CD14-positive monocyte (primary cell): ENCODE results near the gene GRIN2C. TPM values are rescaled to one million over a fixed set of nuclear protein-coding genes. Genes with fewer than 3 reads are reported as not detected.
A peak's percentile ranks its signal among the peaks of the same experiment; 100 is the strongest.

Source experiments
- DNase-seq, 3 donors: peaks; one replicate each; pipeline ENCODE4 v3.0.0-alpha.2; 2011 to 2022
- H2AFZ ChIP-seq: 2 replicates; pipeline ENCODE4 v1.6.0; 2012; ENCODE audit warnings: mild to moderate bottlenecking, low read depth, low read length, inconsistent platforms; ENCODE audit not compliant: insufficient read depth, poor library complexity, severe bottlenecking
- H3K27ac ChIP-seq, 2 donors: 1 replicate in 1 of 2; 2 replicates in 1 of 2; pipeline ENCODE4 v1.5.1; 2012 to 2013; ENCODE audit warnings: low read length in 2 of 2, control low read depth in 1 of 2, inconsistent platforms in 1 of 2, low read depth in 1 of 2, mild to moderate bottlenecking in 1 of 2
- H3K27me3 ChIP-seq, 2 donors: one replicate each; pipeline versions ENCODE4 v1.6.0 to v1.6.1; 2011 to 2013; ENCODE audit warnings: low read length in 2 of 2; ENCODE audit not compliant: control insufficient read depth in 2 of 2, insufficient read depth in 2 of 2
- H3K36me3 ChIP-seq, 2 donors: replicated peaks in 1 of 2; 1 replicate in 1 of 2; 2 replicates in 1 of 2; pipeline versions ENCODE4 v1.5.1 to v1.6.1; 2012 to 2013; ENCODE audit warnings: low read length in 2 of 2, control low read depth in 1 of 2, inconsistent platforms in 1 of 2, mild to moderate bottlenecking in 1 of 2; ENCODE audit not compliant: insufficient read depth in 2 of 2, control insufficient read depth in 1 of 2
- H3K4me1 ChIP-seq, 2 donors: 1 replicate in 1 of 2; 2 replicates in 1 of 2; pipeline versions ENCODE4 v1.5.1 to v1.6.1; 2012 to 2013; ENCODE audit warnings: low read length in 2 of 2, control low read depth in 1 of 2, inconsistent platforms in 1 of 2, mild to moderate bottlenecking in 1 of 2, moderate library complexity in 1 of 2; ENCODE audit not compliant: insufficient read depth in 2 of 2, control insufficient read depth in 1 of 2
- H3K4me2 ChIP-seq: replicated peaks from 2 replicates; pipeline ENCODE3; 2012; ENCODE audit warnings: low read length, moderate library complexity, mild to moderate bottlenecking; ENCODE audit not compliant: poor library complexity, severe bottlenecking; ENCODE audit errors: extremely low read depth
- H3K4me3 ChIP-seq, 3 experiments: fragments of 200-600 bp in 1 of 3; sonication (generic) in 1 of 3; replicated peaks in 1 of 3; 1 replicate in 2 of 3; 2 replicates in 1 of 3; pipeline ENCODE4 v1.5.1; 2011 to 2013; ENCODE audit warnings: low read length in 3 of 3, mild to moderate bottlenecking in 3 of 3, control low read depth in 2 of 3, low read depth in 2 of 3, inconsistent platforms in 1 of 3, moderate library complexity in 1 of 3
- H3K79me2 ChIP-seq: 2 replicates; pipeline ENCODE4 v1.6.0; 2012; ENCODE audit warnings: mild to moderate bottlenecking, control low read depth, inconsistent platforms, low read length, moderate library complexity; ENCODE audit not compliant: insufficient read depth
- H3K9ac ChIP-seq: 2 replicates; pipeline ENCODE4 v1.6.0; 2017; ENCODE audit warnings: low read length, mild to moderate bottlenecking; ENCODE audit not compliant: insufficient read depth, poor library complexity, severe bottlenecking
- H3K9me3 ChIP-seq, 2 donors: replicated peaks in 1 of 2; 1 replicate in 1 of 2; 2 replicates in 1 of 2; pipeline versions ENCODE4 v1.5.1 to v1.6.1; 2012 to 2013; ENCODE audit warnings: low read length in 2 of 2, control low read depth in 1 of 2; ENCODE audit not compliant: control insufficient read depth in 1 of 2, insufficient read depth in 1 of 2
- H4K20me1 ChIP-seq: 2 replicates; pipeline ENCODE4 v1.6.0; 2012; ENCODE audit warnings: mild to moderate bottlenecking, low read length, control low read depth, moderate library complexity; ENCODE audit not compliant: insufficient read depth
- H3K27ac Mint-ChIP-seq, 7 donors: one replicate each; pipeline ENCODE4 v1.8.0; 2020; ENCODE audit warnings: mild to moderate bottlenecking in 7 of 7, mixed read lengths in 7 of 7, moderate library complexity in 6 of 7, inconsistent platforms in 2 of 7
- H3K27me3 Mint-ChIP-seq, 3 donors: one replicate each; pipeline ENCODE4 v1.8.0; 2021 to 2022; ENCODE audit warnings: low read depth in 3 of 3, mild to moderate bottlenecking in 3 of 3, mixed read lengths in 3 of 3, moderate library complexity in 3 of 3, inconsistent platforms in 1 of 3
- H3K36me3 Mint-ChIP-seq, 2 donors: one replicate each; pipeline ENCODE4 v1.8.0; 2020; ENCODE audit warnings: mixed read lengths in 2 of 2, inconsistent platforms in 1 of 2, mild to moderate bottlenecking in 1 of 2
- H3K4me1 Mint-ChIP-seq: one replicate; pipeline ENCODE4 v1.8.0; 2020; ENCODE audit warnings: mild to moderate bottlenecking, mixed read lengths
- H3K4me3 Mint-ChIP-seq, 2 donors: one replicate each; pipeline ENCODE4 v1.8.0; 2020; ENCODE audit warnings: mild to moderate bottlenecking in 2 of 2, mixed read lengths in 2 of 2, moderate library complexity in 1 of 2
- H3K9me3 Mint-ChIP-seq, 7 donors: one replicate each; pipeline ENCODE4 v1.8.0; 2020 to 2022; ENCODE audit warnings: mixed read lengths in 7 of 7, mild to moderate bottlenecking in 6 of 7, moderate library complexity in 6 of 7, inconsistent platforms in 2 of 7
- WGBS: methylation state at CpG from one replicate; pipeline ENCODE4 v1.1.5; 2013; ENCODE audit warnings: missing lambda C conversion rate; ENCODE audit not compliant: insufficient coverage; 5-methylcytosine and 5-hydroxymethylcytosine counted together
- intact Hi-C, 2 donors: fragments of 100-400 bp; cut with micrococcal nuclease; formaldehyde crosslinking; loops; one replicate each; pipeline versions ENCODE4 v1.15.0 to v1.15.1; 2023
- polyA plus RNA-seq, 3 donors: library from polyadenylated mRNA; depleted of rRNA in 1 of 3; unstranded in 2 of 3; stranded (reverse) in 1 of 3; fragments of 300-500 nt in 2 of 3; fragments of >200 nt in 1 of 3; fragmentation: Illumina TruSeq in 2 of 3; gene quantifications; 1 replicate in 2 of 3; 2 replicates in 1 of 3; pipeline ENCODE4 v1.2.3, GENCODE V29; 2012 to 2021
- TF ChIP-seq, protein P1 (sequence below): fragments of 200-600 bp; IDR thresholded peaks from one replicate; pipeline ENCODE4 v1.8.0; 2022; ENCODE audit warnings: antibody characterized with exemption, mild to moderate bottlenecking

GRIN2C gene
- polyA plus RNA-seq, 3 donors, result 0.04 TPM; not detected in 2

DNA sequence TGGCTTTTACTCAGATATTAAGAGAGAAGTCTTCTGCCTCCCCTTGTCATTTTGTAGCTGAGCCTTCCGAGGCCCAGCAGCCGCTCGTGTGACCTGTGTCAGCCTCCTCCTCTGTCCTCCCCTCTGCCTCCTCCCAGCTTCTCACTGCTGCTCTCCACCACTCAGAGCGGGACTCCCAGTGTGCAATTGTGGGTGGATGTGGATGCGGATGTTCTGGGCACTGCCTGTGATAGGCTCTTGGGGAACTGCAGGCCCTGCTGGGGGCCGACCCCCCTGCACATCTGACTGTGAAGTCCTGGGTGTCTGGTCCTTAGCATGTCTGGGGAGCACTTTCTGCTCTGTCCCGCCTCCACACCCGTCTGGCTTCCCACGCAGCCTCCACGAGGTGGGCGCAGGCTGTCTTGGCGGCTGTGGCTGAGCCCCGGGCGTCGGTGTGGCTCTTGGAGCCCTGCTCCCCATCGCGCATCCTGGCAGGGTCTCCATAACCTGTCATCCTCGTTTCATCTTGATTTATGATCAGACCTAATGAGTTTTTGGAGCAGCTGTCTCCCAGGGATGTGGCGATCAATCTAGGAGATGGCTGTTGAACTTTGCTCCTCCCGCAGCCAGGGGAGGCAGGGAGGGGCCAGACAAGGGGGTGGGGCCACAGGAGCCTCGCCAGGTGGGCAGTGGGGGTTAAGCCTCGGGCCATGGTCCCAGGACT lies 28.1 kb downstream of the GRIN2C start:
- Histone ChIP-seq H3K27ac (no peak overlapping the region), H3K9me3 (no peaks in the 10 kb centered on the region)
- no peak overlapping the region for H3K4me3 Mint-ChIP-seq

GRCh38 chr17:74830861-74831260 lies 28.8 kb downstream of the GRIN2C start:
- H3K9me3 Mint-ChIP-seq, result no peaks in the 10 kb centered on the region
- Histone ChIP-seq H3K36me3 (peaks cover 55 to 77% of the 10 kb centered on the region in 2 donors), H3K4me3 (no peak overlapping the region), H3K4me1 (peaks cover 13 to 14% of the 10 kb centered on the region in 2 donors), H3K79me2 (no peaks in the 10 kb centered on the region), H2AFZ (no peak overlapping the region), H3K27me3 (no peaks in the 10 kb centered on the region), H3K9ac (no peak overlapping the region), H3K9me3 (no peaks in the 10 kb centered on the region), H3K4me2 (no peak overlapping the region), H3K27ac (no peak overlapping the region), H4K20me1 (peaks cover 28% of the 10 kb centered on the region)
- DNase-seq, result no peak
- 95% methylated on average over 19 of the region's 19 CpGs for WGBS
- peaks cover 0 to 4% (median 2%) of the 10 kb centered on the region in 3 donors for H3K27me3 Mint-ChIP-seq
- H3K4me1 Mint-ChIP-seq, result peaks cover 14% of the 10 kb centered on the region
- H3K36me3 Mint-ChIP-seq, result peaks cover 63 to 76% of the 10 kb centered on the region in 2 donors
- intact Hi-C loops, result no loop called here
- TF ChIP-seq, protein P1, sequence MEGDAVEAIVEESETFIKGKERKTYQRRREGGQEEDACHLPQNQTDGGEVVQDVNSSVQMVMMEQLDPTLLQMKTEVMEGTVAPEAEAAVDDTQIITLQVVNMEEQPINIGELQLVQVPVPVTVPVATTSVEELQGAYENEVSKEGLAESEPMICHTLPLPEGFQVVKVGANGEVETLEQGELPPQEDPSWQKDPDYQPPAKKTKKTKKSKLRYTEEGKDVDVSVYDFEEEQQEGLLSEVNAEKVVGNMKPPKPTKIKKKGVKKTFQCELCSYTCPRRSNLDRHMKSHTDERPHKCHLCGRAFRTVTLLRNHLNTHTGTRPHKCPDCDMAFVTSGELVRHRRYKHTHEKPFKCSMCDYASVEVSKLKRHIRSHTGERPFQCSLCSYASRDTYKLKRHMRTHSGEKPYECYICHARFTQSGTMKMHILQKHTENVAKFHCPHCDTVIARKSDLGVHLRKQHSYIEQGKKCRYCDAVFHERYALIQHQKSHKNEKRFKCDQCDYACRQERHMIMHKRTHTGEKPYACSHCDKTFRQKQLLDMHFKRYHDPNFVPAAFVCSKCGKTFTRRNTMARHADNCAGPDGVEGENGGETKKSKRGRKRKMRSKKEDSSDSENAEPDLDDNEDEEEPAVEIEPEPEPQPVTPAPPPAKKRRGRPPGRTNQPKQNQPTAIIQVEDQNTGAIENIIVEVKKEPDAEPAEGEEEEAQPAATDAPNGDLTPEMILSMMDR, result no peak
- no peak overlapping the region for H3K4me3 Mint-ChIP-seq
- H3K27ac Mint-ChIP-seq, result peak overlapping the region in 2 of 7 donors; percentile 15 to 22

More for the DNA sequence above, 28.1 kb downstream of the GRIN2C start:
- WGBS, result 90% methylated on average over 14 of the region's 22 CpGs
- peaks cover 55 to 77% of the 10 kb centered on the region in 2 donors for H3K36me3 ChIP-seq
- H4K20me1 ChIP-seq, result peaks cover 21% of the 10 kb centered on the region
- peaks cover 14% of the 10 kb centered on the region for H3K4me1 Mint-ChIP-seq
- no peak overlapping the region for H3K9ac ChIP-seq
- DNase-seq, result no peak
- H3K4me1 ChIP-seq, result peaks cover 13 to 14% of the 10 kb centered on the region in 2 donors
- H2AFZ ChIP-seq, result no peak overlapping the region
- no peak overlapping the region for H3K4me3 ChIP-seq
- H3K79me2 ChIP-seq, result no peaks in the 10 kb centered on the region
- TF ChIP-seq, protein P1, result no peak
- H3K9me3 Mint-ChIP-seq, result no peaks in the 10 kb centered on the region
- peaks cover 0 to 4% (median 2%) of the 10 kb centered on the region in 3 donors for H3K27me3 Mint-ChIP-seq
- H3K27me3 ChIP-seq, result no peaks in the 10 kb centered on the region
- intact Hi-C loops, result no loop called here
- peaks cover 64 to 78% of the 10 kb centered on the region in 2 donors for H3K36me3 Mint-ChIP-seq
- no peak overlapping the region for H3K4me2 ChIP-seq
- H3K27ac Mint-ChIP-seq, result no peak overlapping the region
